Activated T-helper 2 cell treated with anti-CD3 and anti-CD28 coated beads, Interferon-gamma antibody, Interleukin-2, Interleukin-4, amounts not matched to agents 10 μg/mL and 5 μg/mL and 100 μg/mL, durations not matched to agents 14 hours and 24 hours and 36 hours (primary cell): ENCODE data around the gene MPND. TPM values are rescaled to one million over a fixed set of nuclear protein-coding genes. Genes with fewer than 3 reads are reported as not detected.
A peak's percentile ranks its signal among the peaks of the same experiment; 100 is the strongest.

Experiments
- DNase-seq: peaks from one replicate; pipeline ENCODE4 v3.0.0; 2021; ENCODE audit warnings: low spot score
- H3K27ac Mint-ChIP-seq: one replicate; pipeline ENCODE4 v1.8.0; 2021; ENCODE audit warnings: mixed read lengths
- H3K27me3 Mint-ChIP-seq: one replicate; pipeline ENCODE4 v1.8.0; 2021; ENCODE audit warnings: low read depth, mixed read lengths
- H3K36me3 Mint-ChIP-seq: one replicate; pipeline ENCODE4 v1.8.0; 2021; ENCODE audit warnings: low read depth, mixed read lengths
- H3K4me1 Mint-ChIP-seq: one replicate; pipeline ENCODE4 v1.8.0; 2021; ENCODE audit warnings: low read depth, mixed read lengths
- H3K4me3 Mint-ChIP-seq: one replicate; pipeline ENCODE4 v1.8.0; 2021; ENCODE audit warnings: low read depth, mild to moderate bottlenecking, moderate library complexity, mixed read lengths
- H3K9me3 Mint-ChIP-seq: one replicate; pipeline ENCODE4 v1.8.0; 2021; ENCODE audit warnings: mixed read lengths
- intact Hi-C: fragments of 100-400 bp; cut with micrococcal nuclease; formaldehyde crosslinking; loops from one replicate; pipeline ENCODE4 v1.15.1; 2023
- total RNA-seq: library from RNA; stranded (reverse); gene quantifications from 2 replicates; pipeline ENCODE4 v1.2.3, GENCODE V29; 2022

Gene MPND
- total RNA-seq, 1 donor from 2014 or later = 20.2 TPM

GRCh38 chr19:4403005-4403761 lies 59.8 kb downstream of the MPND start:
- no peak for DNase-seq
- H3K27ac Mint-ChIP-seq = peak overlapping the region; percentile 84
- peaks cover 33% of the 10 kb centered on the region for H3K36me3 Mint-ChIP-seq
- H3K9me3 Mint-ChIP-seq = no peaks in the 10 kb centered on the region
- no peaks in the 10 kb centered on the region for H3K27me3 Mint-ChIP-seq
- intact Hi-C loops = loop anchor here (2.0 to 10.0 kb wide), 4 partner anchors 52 to 1219 kb away; partner anchors contain the start of genes SAFB, SAFB2, UBXN6 and YJU2
- H3K4me3 Mint-ChIP-seq = peak overlapping the region; percentile 96
- H3K4me1 Mint-ChIP-seq = peaks cover 38% of the 10 kb centered on the region

- intact Hi-C loops = loop anchor here (10.0 kb wide), 1 partner anchor 49 kb away; the partner anchor contains the start of gene UBXN6
- H3K27ac Mint-ChIP-seq = peak overlapping the region; percentile 5
- H3K9me3 Mint-ChIP-seq = no peaks in the 10 kb centered on the region
- H3K4me1 Mint-ChIP-seq = peaks cover 32% of the 10 kb centered on the region
- no peak overlapping the region for H3K4me3 Mint-ChIP-seq
- no peak for DNase-seq
- peaks cover 38% of the 10 kb centered on the region for H3K36me3 Mint-ChIP-seq
- no peaks in the 10 kb centered on the region for H3K27me3 Mint-ChIP-seq
Observed at GRCh38 chr19:4405977-4406376, 62.6 kb downstream of the MPND start.

- intact Hi-C loops = loop anchor here (10.0 kb wide), 1 partner anchor 48 kb away; the partner anchor contains the start of gene UBXN6
- Mint-ChIP-seq H3K9me3 (no peaks in the 10 kb centered on the region), H3K4me3 (no peak overlapping the region), H3K27me3 (no peaks in the 10 kb centered on the region), H3K4me1 (peaks cover 25% of the 10 kb centered on the region), H3K36me3 (peaks cover 38% of the 10 kb centered on the region), H3K27ac (no peak overlapping the region)
- no peak for DNase-seq
Observed at GRCh38 chr19:4406626-4407025, 63.3 kb downstream of the MPND start.

- peaks cover 54% of the 10 kb centered on the region for H3K36me3 Mint-ChIP-seq
Observed at GRCh38 chr19:4409123-4409933, 66.0 kb downstream of the MPND start.

More at GRCh38 chr19:4409123-4409933, 66.0 kb downstream of the MPND start:
- Mint-ChIP-seq H3K4me3 (no peak overlapping the region), H3K27ac (no peak overlapping the region), H3K27me3 (no peaks in the 10 kb centered on the region), H3K9me3 (no peaks in the 10 kb centered on the region), H3K4me1 (peaks cover 9% of the 10 kb centered on the region)
- intact Hi-C loops = loop anchor here (10.0 kb wide), 1 partner anchor 45 kb away; the partner anchor contains the start of gene UBXN6
- no peak for DNase-seq

Other genes starting within 250 kb of the MPND start
- gene MAP2K2, start 219.4 kb upstream of the MPND start, total RNA-seq = 131 and 141 TPM in 2 replicates
- 1.6 and 2.5 TPM in 2 replicates for gene CREB3L3, start 189.9 kb upstream of the MPND start, total RNA-seq
- 34.6 and 42.4 TPM in 2 replicates for gene SIRT6, start 161.0 kb upstream of the MPND start, total RNA-seq
- 0.30 and 0.50 TPM in 2 replicates for gene ANKRD24, start 160.9 kb upstream of the MPND start, total RNA-seq
- gene EBI3, start 114.0 kb upstream of the MPND start, total RNA-seq = 47.0 and 55.4 TPM in 2 replicates
- gene YJU2, start 96.5 kb upstream of the MPND start, total RNA-seq = 29.7 and 30.8 TPM in 2 replicates
- 0.46 and 1.2 TPM in 2 replicates for gene SHD, start 64.3 kb upstream of the MPND start, total RNA-seq
- gene TMIGD2, start 41.2 kb upstream of the MPND start, total RNA-seq = 9.2 and 10.8 TPM in 2 replicates
- 26.8 and 32.8 TPM in 2 replicates for gene FSD1, start 39.0 kb upstream of the MPND start, total RNA-seq
- 15.4 and 17.1 TPM in 2 replicates for gene STAP2, start 4.7 kb upstream of the MPND start, total RNA-seq
- gene SH3GL1, start 57.0 kb downstream of the MPND start, total RNA-seq = 49.2 and 56.3 TPM in 2 replicates
- 81.9 and 87.8 TPM in 2 replicates for gene CHAF1A, start 59.1 kb downstream of the MPND start, total RNA-seq
- 51.7 and 52.8 TPM in 2 replicates for gene UBXN6, start 114.2 kb downstream of the MPND start, total RNA-seq
- gene HDGFL2, start 128.7 kb downstream of the MPND start, total RNA-seq = 61.9 and 75.6 TPM in 2 replicates
- 0.05 and 0.09 TPM in 2 replicates for gene PLIN4, start 174.9 kb downstream of the MPND start, total RNA-seq
- 0.27 TPM in 1 of 2 replicates, not detected in the other for gene PLIN5, start 191.7 kb downstream of the MPND start, total RNA-seq
- 0.18 and 0.37 TPM in 2 replicates for gene LRG1, start 196.5 kb downstream of the MPND start, total RNA-seq
- gene SEMA6B, start 216.1 kb downstream of the MPND start, total RNA-seq = not detected in 2 replicates